Fibroblast of skin of back (primary cell): ENCODE measurements around the gene C10orf105.

ENCODE experiments used
- DNase-seq: peaks from one replicate; pipeline ENCODE4 v3.0.0-alpha.2; 2013

C10orf105 gene

DNA sequence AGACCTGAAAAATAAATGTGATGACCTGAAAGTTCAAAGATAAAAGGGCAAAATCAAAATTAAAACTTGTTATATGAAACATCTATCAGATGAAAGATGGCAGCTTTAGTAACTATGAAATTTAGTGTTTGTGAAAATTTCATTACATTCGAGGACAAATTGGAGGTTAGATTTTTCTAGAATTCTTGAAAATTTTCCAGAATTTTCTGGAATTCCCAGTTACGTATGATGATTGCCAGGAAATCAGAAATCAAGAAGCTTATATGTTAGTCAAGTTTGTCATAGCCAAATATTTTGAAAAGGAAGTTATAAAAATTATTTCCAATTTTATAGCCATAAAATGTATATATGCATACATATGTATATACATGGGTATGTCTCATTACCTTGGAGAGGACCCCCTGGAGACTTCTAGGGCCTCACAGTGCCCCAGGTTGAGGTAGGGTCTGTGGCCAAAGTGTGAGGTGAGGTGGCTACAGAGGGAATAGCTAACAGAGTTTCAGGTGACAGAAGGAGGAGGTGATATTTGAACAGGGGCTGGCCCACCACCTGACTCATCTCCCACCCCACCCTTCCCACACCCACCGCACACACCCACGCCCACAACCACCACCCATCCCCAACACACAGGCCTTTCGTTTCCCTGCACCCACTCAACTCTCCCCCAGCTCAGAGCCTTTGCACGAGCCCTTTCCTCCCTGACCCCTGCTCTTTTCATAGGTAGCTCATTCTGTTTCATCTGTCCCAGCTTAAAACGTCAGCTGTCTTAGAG lies 21.5 kb downstream of the C10orf105 start:
- no peak for DNase-seq

GRCh38 chr10:71696628-71697326 lies 22.8 kb downstream of the C10orf105 start:
- DNase-seq = peak; percentile 30

DNA sequence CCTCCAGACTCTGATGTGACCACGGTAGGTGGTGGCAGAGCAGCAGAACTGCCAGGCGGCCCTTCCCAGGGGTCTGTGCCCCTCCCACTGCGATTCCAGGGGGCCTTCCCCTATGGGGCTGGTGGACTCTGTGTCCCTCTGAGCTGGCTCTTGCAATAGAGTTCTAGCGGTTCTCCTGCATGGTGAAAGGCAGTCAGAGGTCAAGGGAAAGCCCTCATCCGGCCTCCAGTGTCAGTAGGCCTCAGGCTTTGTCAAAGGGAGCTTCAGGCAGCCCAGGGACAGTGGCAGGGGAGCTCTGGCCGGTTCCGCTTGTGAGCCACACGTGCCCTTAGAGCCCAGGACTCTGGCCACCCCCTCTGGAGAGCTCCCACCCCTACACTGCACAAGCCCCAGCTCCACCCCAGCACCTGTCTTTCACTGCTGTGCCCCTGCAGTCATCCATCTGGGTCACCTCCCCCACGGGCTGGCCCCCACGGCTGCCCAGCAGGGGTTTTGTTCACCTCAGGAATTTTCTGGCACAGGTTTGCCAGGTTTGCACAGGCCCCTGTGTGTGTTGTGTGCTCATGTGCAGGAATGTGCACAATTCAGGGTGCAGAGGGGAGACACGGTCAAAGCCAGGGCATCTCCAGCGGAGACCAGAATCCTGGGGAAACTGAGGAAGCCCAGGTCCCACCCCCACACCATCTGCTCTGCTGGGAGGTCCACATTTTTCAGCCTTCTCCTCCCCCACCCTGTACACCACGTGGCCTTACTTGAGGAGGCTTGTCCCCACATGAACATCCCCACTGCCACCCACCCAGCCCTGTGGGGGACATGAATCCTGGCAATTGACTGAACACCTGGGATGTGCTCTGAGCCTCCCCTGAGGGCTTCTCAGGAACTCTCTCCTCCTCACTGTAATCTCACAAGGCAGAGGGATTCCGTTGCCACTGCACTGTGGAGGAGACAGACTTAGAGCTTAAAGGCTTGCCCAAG lies 23.8 kb downstream of the C10orf105 start:
- no peak for DNase-seq

DNA sequence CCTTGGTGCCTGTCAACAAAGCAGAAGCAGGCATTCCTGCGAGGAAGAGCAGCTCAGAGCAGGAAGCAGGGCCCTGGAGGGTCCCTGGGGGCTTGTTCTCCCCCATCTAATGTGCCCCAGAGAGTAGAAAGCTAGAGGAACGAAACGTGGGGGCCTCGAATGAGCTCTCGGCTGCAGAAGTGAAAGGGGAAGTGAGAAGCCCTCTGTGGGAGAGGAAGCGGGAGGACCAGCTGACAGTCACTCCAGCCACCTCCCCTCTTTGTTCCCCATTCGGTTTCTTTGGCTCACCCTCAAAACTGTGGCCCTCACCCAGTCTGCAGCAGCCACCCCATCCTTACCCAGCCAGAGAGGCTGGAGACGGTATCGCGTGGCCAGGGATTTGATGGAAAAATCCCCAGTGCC lies 25.0 kb downstream of the C10orf105 start:
- DNase-seq = no peak

DNA sequence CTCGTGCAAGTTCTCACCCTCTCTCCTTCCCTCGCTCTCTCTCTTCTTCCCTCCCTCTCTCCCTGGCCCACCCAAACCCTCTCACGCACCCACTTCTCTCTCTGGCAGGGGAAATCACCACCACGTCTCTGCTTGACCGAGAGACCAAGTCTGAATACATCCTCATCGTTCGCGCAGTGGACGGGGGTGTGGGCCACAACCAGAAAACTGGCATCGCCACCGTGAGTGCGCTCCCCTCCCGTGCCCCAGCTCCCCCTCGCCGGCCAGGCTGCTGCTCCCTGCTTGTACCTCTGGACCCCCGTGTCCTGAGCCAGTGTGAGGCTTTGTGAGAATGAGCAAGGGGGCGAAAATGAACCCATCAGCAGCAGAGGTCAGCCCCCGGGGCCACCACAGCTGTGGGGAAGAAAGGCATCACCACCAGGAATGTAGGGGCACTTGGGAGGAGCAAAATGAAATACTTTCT lies 25.5 kb downstream of the C10orf105 start:
- DNase-seq = no peak

DNA sequence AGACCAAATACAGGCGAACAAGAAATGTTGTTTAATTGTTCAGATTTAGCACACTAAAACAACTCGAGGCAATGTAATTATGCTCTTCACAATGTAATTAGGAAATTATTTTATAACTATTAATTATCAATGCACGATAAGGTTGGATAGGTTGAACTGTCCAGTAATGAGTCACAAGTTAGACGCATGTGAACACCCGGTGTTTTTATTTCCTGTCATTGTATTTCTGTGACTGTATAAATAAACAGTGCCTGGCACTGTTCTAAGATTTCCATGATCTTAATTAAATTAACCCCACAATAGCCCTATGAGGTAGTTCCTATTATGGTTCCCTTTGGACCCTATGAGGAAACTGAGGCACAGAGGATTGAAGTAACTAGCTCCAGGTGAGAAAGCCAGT lies 26.2 kb downstream of the C10orf105 start:
- no peak for DNase-seq

DNA sequence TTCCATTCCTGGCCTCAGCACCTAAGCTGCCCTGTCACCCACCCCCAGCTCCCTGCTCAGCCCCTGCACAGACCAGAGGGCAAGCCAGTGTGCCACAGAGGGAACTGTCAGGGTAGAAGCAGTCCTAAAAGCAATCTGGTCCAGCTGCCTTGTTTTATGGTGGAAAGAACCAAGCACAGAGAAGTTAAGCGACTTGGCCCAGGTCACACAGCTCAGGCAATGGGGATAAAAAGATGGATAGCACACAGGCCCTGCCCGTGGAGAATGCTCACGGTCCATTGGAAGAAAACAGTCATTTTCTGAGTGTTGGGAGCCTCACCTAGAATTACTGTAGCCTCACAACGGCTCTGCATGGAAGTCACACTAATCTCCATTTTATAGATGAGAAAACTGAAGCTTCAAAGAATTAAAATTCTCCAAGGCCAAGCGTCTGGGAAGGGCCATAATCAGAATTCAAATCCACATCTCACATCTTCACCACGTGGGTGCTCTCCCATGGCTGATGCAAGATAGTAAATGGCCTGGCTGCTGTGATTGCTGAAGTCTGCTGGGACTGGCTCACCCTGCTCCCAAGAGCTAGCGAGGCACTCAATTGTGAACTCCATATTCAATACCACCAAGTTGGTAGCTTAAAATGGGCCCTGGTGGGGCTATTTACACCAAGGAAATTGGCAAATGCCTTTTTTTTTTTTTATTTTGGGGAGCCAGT lies 26.8 kb downstream of the C10orf105 start:
- no peak for DNase-seq

DNA sequence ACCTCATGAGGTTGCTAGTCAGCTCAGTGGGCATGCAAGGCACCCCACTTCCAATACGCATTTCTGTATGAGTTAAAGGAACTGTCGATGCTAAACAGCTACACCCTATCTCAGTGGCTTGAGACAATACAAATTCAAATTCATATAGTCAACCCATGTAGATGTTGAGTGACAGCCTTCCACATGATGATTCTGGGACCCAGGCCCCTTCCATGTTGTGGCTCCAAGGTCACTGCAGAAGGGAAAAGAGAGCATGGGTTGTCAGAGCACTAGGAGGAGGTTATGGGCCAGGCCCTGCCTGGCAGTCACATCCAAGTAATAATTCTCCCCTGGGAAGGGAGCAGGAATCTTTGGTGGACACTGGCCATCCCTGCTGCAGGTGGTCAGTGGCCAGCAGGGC lies 28.2 kb downstream of the C10orf105 start:
- DNase-seq = no peak

GRCh38 chr10:71690094-71690720 lies 29.4 kb downstream of the C10orf105 start:
- no peak for DNase-seq

DNA sequence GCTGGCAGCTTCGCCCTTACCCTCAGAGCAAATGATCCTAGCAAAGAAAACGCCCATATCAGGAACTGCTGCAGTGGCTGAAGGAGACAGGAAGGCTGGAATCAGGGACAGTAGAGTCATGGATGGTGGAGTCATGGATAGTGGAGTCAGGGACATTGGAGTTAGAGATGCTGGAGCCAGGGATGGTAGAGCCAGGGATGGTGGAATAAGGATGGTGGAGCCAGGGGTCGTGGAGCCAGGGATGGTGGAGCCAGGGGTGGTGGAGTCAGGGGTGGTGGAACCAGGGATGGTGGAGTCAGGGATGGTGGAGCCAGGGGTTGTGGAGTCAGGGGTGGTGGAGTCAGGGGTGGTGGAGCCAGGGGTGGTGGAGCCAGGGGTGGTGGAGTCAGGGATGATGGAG lies 31.3 kb downstream of the C10orf105 start:
- no peak for DNase-seq

- no peak for DNase-seq
Measured at GRCh38 chr10:71687480-71687879, 32.1 kb downstream of the C10orf105 start.

- no peak for DNase-seq
Measured at GRCh38 chr10:71687077-71687476, 32.5 kb downstream of the C10orf105 start.

DNA sequence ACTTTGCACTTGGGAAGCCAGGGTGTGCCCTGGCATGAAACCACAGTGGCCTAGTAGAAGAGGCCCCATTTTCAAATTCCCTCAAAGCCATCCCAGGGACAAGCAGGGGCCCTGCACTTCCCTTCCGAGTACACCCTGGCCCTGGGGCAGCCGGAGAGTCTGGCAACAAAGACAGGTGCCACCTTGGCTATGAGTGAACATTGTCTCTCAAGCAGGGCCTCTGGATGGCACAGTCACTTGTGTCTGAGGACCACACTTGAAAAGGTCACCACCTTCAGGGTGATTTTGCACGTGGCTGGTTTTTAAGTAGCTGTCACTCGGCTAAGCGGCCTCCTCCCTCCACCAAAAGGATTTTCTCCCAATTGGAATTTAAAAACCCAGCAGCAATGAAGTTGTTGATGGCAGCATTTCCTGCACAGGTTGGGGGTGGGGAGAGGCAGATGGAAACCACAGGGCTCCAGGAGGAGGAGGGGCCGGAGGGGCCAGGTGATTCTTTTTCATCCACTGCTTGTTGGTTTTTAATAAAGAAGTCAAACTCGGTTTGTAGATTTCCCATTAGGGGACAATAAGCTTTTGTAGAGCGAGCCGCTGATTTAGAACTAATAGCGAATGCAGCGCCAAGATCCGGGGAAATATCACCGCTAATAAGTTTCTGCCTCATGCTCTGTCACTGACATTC lies 33.9 kb downstream of the C10orf105 start:
- DNase-seq = no peak

DNA sequence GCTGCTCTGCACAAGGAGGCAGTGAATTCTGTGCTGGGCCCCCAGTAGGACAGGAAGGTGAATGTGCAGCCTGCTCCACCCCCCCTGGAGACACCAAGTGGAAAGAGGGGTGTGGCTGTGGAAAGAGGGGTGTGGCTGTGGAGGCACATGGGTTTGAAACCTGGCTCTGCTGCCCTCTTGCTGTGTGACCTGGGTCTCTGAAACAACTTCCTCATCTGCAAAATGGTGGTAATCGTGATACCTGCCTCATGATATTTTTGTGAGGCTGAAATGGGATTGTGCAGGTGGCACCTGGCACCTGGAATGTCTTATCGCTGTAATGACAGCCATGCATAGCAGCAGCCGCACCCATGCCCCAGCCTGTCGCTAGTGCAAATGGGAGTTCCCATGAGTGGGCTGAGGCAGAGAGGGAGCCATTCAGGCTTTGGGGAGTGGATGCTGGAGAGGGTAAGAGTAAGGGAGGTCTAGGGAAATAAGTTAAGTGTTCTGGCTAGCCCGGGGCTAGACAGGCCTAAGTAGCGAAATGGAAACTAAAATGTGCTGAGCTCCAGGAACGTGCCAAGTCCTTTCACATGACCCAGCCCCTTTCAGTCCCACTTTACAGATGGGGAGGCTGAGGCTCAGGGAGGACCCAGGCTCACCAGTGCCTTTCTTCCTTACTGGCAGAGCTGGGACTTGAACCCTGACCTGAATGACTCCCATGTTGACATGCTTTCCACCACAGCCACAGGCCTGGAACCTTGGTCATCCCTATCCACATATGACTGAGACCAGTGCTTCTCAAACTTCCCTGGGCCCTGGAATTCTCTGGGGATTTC lies 35.0 kb downstream of the C10orf105 start:
- no peak for DNase-seq

- no peak for DNase-seq
Measured at GRCh38 chr10:71683301-71683700, 36.3 kb downstream of the C10orf105 start.

DNA sequence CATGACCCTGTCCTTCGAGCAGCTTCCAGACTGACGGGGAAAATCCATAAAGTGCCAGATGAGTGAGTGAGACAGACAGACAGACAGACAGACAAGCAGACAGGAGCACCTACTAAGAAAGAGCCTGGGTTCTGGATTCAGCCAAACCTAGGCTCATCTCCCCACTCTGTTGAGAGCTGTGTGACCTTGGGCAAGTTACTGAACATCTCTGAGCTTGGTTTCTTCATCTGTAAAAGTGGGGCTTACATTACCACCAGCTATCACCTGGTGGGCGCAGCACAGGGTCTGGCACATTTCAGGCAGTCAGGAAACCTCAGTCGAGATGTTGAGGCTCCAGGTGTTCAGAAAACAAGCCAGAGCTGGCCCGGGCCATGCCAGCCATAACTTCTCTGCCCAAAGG lies 37.6 kb downstream of the C10orf105 start:
- DNase-seq = no peak

GRCh38 chr10:71679425-71679824 lies 40.2 kb downstream of the C10orf105 start:
- DNase-seq = no peak

GRCh38 chr10:71678057-71678805 lies 41.3 kb downstream of the C10orf105 start:
- no peak for DNase-seq

- no peak for DNase-seq
Measured at GRCh38 chr10:71677261-71677660, 42.3 kb downstream of the C10orf105 start.
